Bronchial epithelial cell (primary cell): Measurements from ENCODE around the gene TRAPPC2L. TPM values are rescaled to one million over a fixed set of nuclear protein-coding genes. Genes with fewer than 3 reads are reported as not detected.

ENCODE experiments used
- DNase-seq: peaks from one replicate; pipeline ENCODE4 v3.0.0-alpha.2; 2010; ENCODE audit warnings: low read depth
- FAIRE-seq: peaks from 2 replicates; lab custom pipeline; 2011; peaks lifted over from hg19 to GRCh38; lab: Jason Lieb, UNC
- H3K27me3 ChIP-seq: 2 replicates; pipeline ENCODE4 v1.5.1; 2011; ENCODE audit warnings: low read length; ENCODE audit not compliant: control insufficient read depth, insufficient read depth
- H3K36me3 ChIP-seq: 2 replicates; pipeline ENCODE4 v1.5.1; 2011; ENCODE audit warnings: low read length; ENCODE audit not compliant: control insufficient read depth, insufficient read depth
- H3K4me3 ChIP-seq: 2 replicates; pipeline ENCODE4 v1.5.1; 2011; ENCODE audit warnings: mild to moderate bottlenecking, low read depth, low read length, control low read depth
- CTCF ChIP-seq: IDR thresholded peaks from 2 replicates; pipeline ENCODE4 v1.5.1; 2011; ENCODE audit warnings: mild to moderate bottlenecking, moderate library complexity, low read length, control low read depth, inconsistent platforms; ENCODE audit not compliant: insufficient read depth, severe bottlenecking
- total RNA-seq: library from RNA; depleted of rRNA; stranded (reverse); fragments of >200 nt; gene quantifications from 2 replicates; pipeline ENCODE4 v1.2.1, GENCODE V29; 2014

The TRAPPC2L gene
- total RNA-seq, 1 donor from 2014 or later, result 65.0 TPM

GRCh38 chr16:88911946-88912310 is 55.0 kb downstream of the TRAPPC2L start:
- no peaks in the 10 kb centered on the region for H3K36me3 ChIP-seq
- no peaks in the 10 kb centered on the region for H3K27me3 ChIP-seq
- no peak for TF ChIP-seq CTCF
- no peak for DNase-seq
- no peak for FAIRE-seq
- no peak overlapping the region for H3K4me3 ChIP-seq

Other genes starting within 250 kb of the TRAPPC2L start
- gene IL17C, start 218.6 kb upstream of the TRAPPC2L start, total RNA-seq, result under 0.01 TPM in 1 of 2 replicates, not detected in the other
- 134 and 181 TPM in 2 replicates for gene CYBA, start 206.1 kb upstream of the TRAPPC2L start, total RNA-seq
- gene MVD, start 194.0 kb upstream of the TRAPPC2L start, total RNA-seq, result 34.6 and 56.6 TPM in 2 replicates
- gene SNAI3, start 170.6 kb upstream of the TRAPPC2L start, total RNA-seq, result 0.26 TPM in 1 of 2 replicates, not detected in the other
- 6.8 and 9.7 TPM in 2 replicates for gene RNF166, start 150.7 kb upstream of the TRAPPC2L start, total RNA-seq
- gene CTU2, start 150.6 kb upstream of the TRAPPC2L start, total RNA-seq, result 11.3 and 31.1 TPM in 2 replicates
- gene PIEZO1, start 71.9 kb upstream of the TRAPPC2L start, total RNA-seq, result 98.2 and 224 TPM in 2 replicates
- 0.26 TPM in 2 replicates for gene CDT1, start 53.3 kb upstream of the TRAPPC2L start, total RNA-seq
- gene APRT, start 45.2 kb upstream of the TRAPPC2L start, total RNA-seq, result 153 and 154 TPM in 2 replicates
- gene GALNS, start 180 bp upstream of the TRAPPC2L start, total RNA-seq, result 15.5 and 16.3 TPM in 2 replicates
- not detected in 2 replicates for gene PABPN1L, start 9.5 kb downstream of the TRAPPC2L start, total RNA-seq
- 0.13 and 0.26 TPM in 2 replicates for gene CBFA2T3, start 120.1 kb downstream of the TRAPPC2L start, total RNA-seq
- gene ACSF3, start 236.7 kb downstream of the TRAPPC2L start, total RNA-seq, result 25.8 and 32.8 TPM in 2 replicates